Naive thymus-derived CD4-positive, alpha-beta T cell (primary cell): ENCODE data around the gene LDLRAD4. TPM values are rescaled to one million over a fixed set of nuclear protein-coding genes. Genes with fewer than 3 reads are reported as not detected.

Source experiments
- ATAC-seq: fragments of 150-1000 bp; cut with Tn5 transposase; 2 replicates; pipeline ENCODE4 v1.10.0; 2021; ENCODE audit warnings: mild to moderate bottlenecking, moderate library complexity
- CTCF ChIA-PET: fragments of 350-600 bp; sonication (Branson Sonifier 250); formaldehyde crosslinking; loops from one replicate; lab custom pipeline; 2021; ENCODE audit warnings: antibody characterized with exemption; lab: Charles Lee
- POLR2A ChIA-PET: fragments of 350-600 bp; sonication (Branson Sonifier 250); formaldehyde crosslinking; loops from one replicate; lab custom pipeline; 2021; ENCODE audit warnings: antibody characterized with exemption, inconsistent platforms; lab: Charles Lee
- DNase-seq, 9 donors: peaks; one replicate each; pipeline versions ENCODE4 v3.0.0 to v3.0.0-alpha.2; 2020 to 2022; ENCODE audit warnings: mixed read lengths in 1 of 9
- H3K27ac ChIP-seq: one replicate; pipeline ENCODE4 v1.7.0; 2013; ENCODE audit warnings: mild to moderate bottlenecking, low read depth, low read length, moderate library complexity
- H3K27me3 ChIP-seq, 2 donors: one replicate each; pipeline ENCODE4 v1.7.0; 2013; ENCODE audit warnings: low read length in 2 of 2, mild to moderate bottlenecking in 2 of 2, moderate library complexity in 2 of 2; ENCODE audit not compliant: control insufficient read depth in 2 of 2, insufficient read depth in 2 of 2
- H3K36me3 ChIP-seq, 3 experiments: 1 replicate in 2 of 3; 2 replicates in 1 of 3; pipeline ENCODE4 v1.7.0; 2013; ENCODE audit warnings: low read length in 3 of 3, mild to moderate bottlenecking in 3 of 3, moderate library complexity in 1 of 3; ENCODE audit not compliant: insufficient read depth in 3 of 3, control insufficient read depth in 2 of 3
- H3K4me1 ChIP-seq, 2 donors: one replicate each; pipeline ENCODE4 v1.7.0; 2013; ENCODE audit warnings: low read length in 2 of 2, mild to moderate bottlenecking in 2 of 2, moderate library complexity in 1 of 2; ENCODE audit not compliant: control insufficient read depth in 2 of 2, insufficient read depth in 2 of 2
- H3K4me3 ChIP-seq: 2 replicates; pipeline ENCODE4 v1.7.0; 2013; ENCODE audit warnings: mild to moderate bottlenecking, low read length
- H3K9me3 ChIP-seq, 3 experiments: 1 replicate in 2 of 3; 2 replicates in 1 of 3; pipeline ENCODE4 v1.7.0; 2013; ENCODE audit warnings: low read length in 3 of 3; ENCODE audit not compliant: control insufficient read depth in 2 of 3
- H3K27ac Mint-ChIP-seq, 9 donors: one replicate each; pipeline ENCODE4 v1.8.0; 2020 to 2022; ENCODE audit warnings: mixed read lengths in 9 of 9, mild to moderate bottlenecking in 8 of 9, moderate library complexity in 5 of 9, inconsistent platforms in 2 of 9
- H3K27me3 Mint-ChIP-seq, 5 donors: one replicate each; pipeline ENCODE4 v1.8.0; 2021 to 2022; ENCODE audit warnings: mixed read lengths in 5 of 5, mild to moderate bottlenecking in 1 of 5
- H3K36me3 Mint-ChIP-seq, 5 donors: one replicate each; pipeline ENCODE4 v1.8.0; 2020 to 2022; ENCODE audit warnings: mixed read lengths in 5 of 5, mild to moderate bottlenecking in 3 of 5, inconsistent platforms in 1 of 5
- H3K4me1 Mint-ChIP-seq, 7 donors: one replicate each; pipeline ENCODE4 v1.8.0; 2020 to 2022; ENCODE audit warnings: mixed read lengths in 7 of 7, mild to moderate bottlenecking in 3 of 7, inconsistent platforms in 1 of 7
- H3K4me3 Mint-ChIP-seq, 10 donors: one replicate each; pipeline ENCODE4 v1.8.0; 2020 to 2022; ENCODE audit warnings: mild to moderate bottlenecking in 10 of 10, mixed read lengths in 10 of 10, moderate library complexity in 6 of 10, inconsistent platforms in 2 of 10
- H3K9me3 Mint-ChIP-seq, 11 donors: one replicate each; pipeline ENCODE4 v1.8.0; 2020 to 2022; ENCODE audit warnings: mixed read lengths in 11 of 11, mild to moderate bottlenecking in 4 of 11, inconsistent platforms in 1 of 11, moderate library complexity in 1 of 11
- intact Hi-C, 2 donors: fragments of 100-400 bp; cut with micrococcal nuclease; formaldehyde crosslinking; loops; one replicate each; pipeline ENCODE4 v1.15.1; 2023
- polyA plus RNA-seq, 2 donors: library from polyadenylated mRNA; unstranded; fragments of 300-500 nt; fragmentation: Illumina TruSeq; gene quantifications; one replicate each; pipeline ENCODE4 v1.2.3, GENCODE V29; 2021
- total RNA-seq, 6 experiments: library from RNA in 5 of 6; stranded (reverse) in 5 of 6; gene quantifications; 1 replicate in 5 of 6; 2 replicates in 1 of 6; pipeline ENCODE4 v1.2.3 and lab custom pipeline; 2021 to 2026

Gene LDLRAD4
- total and polyA plus RNA-seq, 7 experiments from 2014 or later = 13.0 to 84.3 (median 53.7) TPM

DNA sequence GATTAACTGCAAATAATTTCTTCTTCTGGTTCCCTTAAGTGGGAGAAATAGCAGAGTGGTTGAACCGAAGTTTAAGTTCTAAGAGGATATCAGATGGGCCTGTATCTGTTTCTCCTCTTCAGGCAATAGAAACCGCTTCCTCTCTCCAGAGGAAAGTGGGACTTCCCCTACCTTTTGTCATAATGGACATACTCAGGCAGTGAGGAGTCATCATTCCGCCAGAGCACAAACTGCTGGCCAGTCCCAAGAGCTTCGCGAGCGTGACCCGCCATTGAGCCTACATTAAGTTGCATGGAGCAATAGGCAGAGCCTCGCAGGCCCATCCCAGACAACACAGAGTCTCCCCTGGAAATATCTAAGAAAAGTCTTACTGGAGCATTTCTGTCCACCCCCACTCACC lies 158.9 kb downstream of the LDLRAD4 start:
- Histone ChIP-seq H3K27ac (peak overlapping the region; percentile 83), H3K4me3 (peak overlapping the region; percentile 34), H3K36me3 (no peaks in the 10 kb centered on the region), H3K27me3 (no peaks in the 10 kb centered on the region), H3K4me1 (peaks cover 19 to 65% of the 10 kb centered on the region in 2 donors), H3K9me3 (no peaks in the 10 kb centered on the region)
- ATAC-seq = peak; percentile 8
- CTCF ChIA-PET = interaction anchor here (2.1 kb wide), 1 partner anchor 161 kb away, joined by 9 read pairs; no protein-coding TSS in a partner anchor
- peak overlapping the region; percentile 42 to 82 (median 69) for H3K4me3 Mint-ChIP-seq
- POLR2A ChIA-PET = interaction anchor here (0.7 to 1.6 kb wide), 5 partner anchors 13 to 104 kb away, joined by 3 to 5 read pairs (median 4); no protein-coding TSS in a partner anchor
- peak overlapping the region; percentile 92 to 99 (median 96) for H3K27ac Mint-ChIP-seq
- peaks cover 0 to 2% (median 0%) of the 10 kb centered on the region in 5 donors for H3K36me3 Mint-ChIP-seq
- intact Hi-C loops = loop anchor here in 1 of 2 donors (1.0 to 10.0 kb wide), 8 partner anchors 103 to 1525 kb away; partner anchors contain the start of genes CHMP1B, FAM210A, IMPA2 and RNMT
- peak in 2 of 9 donors; percentile 33 to 42 for DNase-seq
- H3K27me3 Mint-ChIP-seq = no peaks in the 10 kb centered on the region
- peaks cover 0 to 2% (median 0%) of the 10 kb centered on the region in 11 donors for H3K9me3 Mint-ChIP-seq
- peaks cover 33 to 87% (median 81%) of the 10 kb centered on the region in 7 donors for H3K4me1 Mint-ChIP-seq

DNA sequence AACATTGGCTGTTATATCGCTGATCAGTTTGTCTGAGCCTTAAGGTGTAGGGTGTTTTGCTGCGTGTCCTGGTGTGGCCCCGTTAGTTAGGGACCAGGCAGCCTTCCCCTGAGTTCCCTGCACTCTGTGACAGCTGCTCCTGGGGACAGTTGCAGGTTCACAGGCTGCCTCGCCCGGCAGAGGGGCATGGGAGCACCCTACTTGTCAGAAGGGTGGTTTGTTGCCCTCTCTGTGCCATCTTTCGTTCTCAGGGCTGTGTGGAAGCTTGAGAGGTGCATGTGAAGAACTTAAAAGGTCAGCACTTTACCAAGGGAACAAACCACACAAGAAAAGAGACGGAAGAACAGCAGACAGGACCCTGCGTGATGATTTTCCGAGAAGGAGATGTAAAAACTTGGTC lies 159.6 kb downstream of the LDLRAD4 start:
- Histone ChIP-seq H3K27me3 (no peaks in the 10 kb centered on the region), H3K27ac (peak overlapping the region; percentile 83), H3K4me1 (peaks cover 24 to 67% of the 10 kb centered on the region in 2 donors), H3K36me3 (no peaks in the 10 kb centered on the region), H3K9me3 (no peaks in the 10 kb centered on the region), H3K4me3 (no peak overlapping the region)
- Mint-ChIP-seq H3K4me3 (peak overlapping the region; percentile 3 to 81 (median 61)), H3K9me3 (peaks cover 0 to 2% (median 0%) of the 10 kb centered on the region in 11 donors), H3K4me1 (peaks cover 39 to 87% (median 81%) of the 10 kb centered on the region in 7 donors), H3K27ac (peak overlapping the region; percentile 92 to 99 (median 96)), H3K27me3 (no peaks in the 10 kb centered on the region), H3K36me3 (peaks cover 0 to 2% (median 0%) of the 10 kb centered on the region in 5 donors)
- CTCF ChIA-PET = interaction anchor here (0.6 kb wide), 1 partner anchor 88 kb away, joined by 3 read pairs; no protein-coding TSS in a partner anchor
- POLR2A ChIA-PET = interaction anchor here (0.6 to 1.6 kb wide), 3 partner anchors 12 to 160 kb away, joined by 3 to 4 read pairs (median 3); partner anchors contain the start of gene LDLRAD4
- DNase-seq (peak in 1 of 9 donors; percentile 13), ATAC-seq (no peak)
- intact Hi-C loops = loop anchor here in 1 of 2 donors (5.0 to 10.0 kb wide), 4 partner anchors 241 to 1526 kb away; partner anchors contain the start of genes CHMP1B, IMPA2 and SEH1L

DNA sequence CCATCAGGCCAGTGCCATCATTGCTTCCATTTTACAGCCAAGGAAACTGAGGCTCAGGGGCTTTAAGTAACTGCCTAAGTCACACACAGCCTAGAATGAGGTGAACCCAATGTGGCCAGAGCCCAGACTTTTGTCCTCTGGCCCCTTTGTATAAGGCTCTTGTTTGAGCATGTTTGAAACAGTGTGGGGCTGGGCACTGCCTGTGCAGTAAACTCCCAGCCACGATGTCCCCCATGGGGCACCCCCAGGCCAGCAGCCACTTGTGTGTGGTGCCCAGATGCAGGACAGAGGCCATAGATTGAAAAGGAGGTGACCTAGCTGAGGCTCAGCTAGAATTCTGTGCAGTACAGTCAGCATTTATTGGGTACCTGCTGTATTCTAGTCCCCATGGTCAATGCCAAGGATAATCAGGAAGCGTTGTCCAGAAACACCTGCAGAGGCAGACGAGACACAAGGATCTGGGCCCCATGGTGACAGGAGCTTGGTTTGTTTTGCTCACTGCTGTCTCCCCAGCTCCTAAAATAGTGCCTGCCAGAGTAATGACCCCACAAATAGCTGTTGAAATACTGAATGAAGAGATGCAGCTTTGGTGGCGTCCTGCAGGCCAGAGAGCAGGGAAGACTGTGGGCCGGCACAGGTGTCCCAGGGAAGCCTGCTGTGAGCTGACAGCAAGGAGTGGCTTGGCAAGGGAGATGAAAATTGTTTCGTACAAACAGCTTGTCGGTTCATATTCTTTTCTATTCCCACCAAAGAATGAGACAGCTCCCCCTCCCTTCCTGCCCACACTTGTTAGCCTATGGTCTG lies 160.7 kb downstream of the LDLRAD4 start:
- H3K27ac Mint-ChIP-seq = peak overlapping the region; percentile 59 to 99 (median 96)
- no peaks in the 10 kb centered on the region for H3K36me3 ChIP-seq
- ChIA-PET POLR2A (interaction anchor here (0.6 to 1.1 kb wide), 2 partner anchors 11 to 91 kb away, joined by 3 read pairs; no protein-coding TSS in a partner anchor), CTCF (no interaction called here)
- peaks cover 45 to 92% (median 85%) of the 10 kb centered on the region in 7 donors for H3K4me1 Mint-ChIP-seq
- H3K9me3 Mint-ChIP-seq = peaks cover 0 to 2% (median 0%) of the 10 kb centered on the region in 11 donors
- no peaks in the 10 kb centered on the region for H3K27me3 Mint-ChIP-seq
- ATAC-seq (no peak), DNase-seq (no peak)
- no peaks in the 10 kb centered on the region for H3K27me3 ChIP-seq
- intact Hi-C loops = loop anchor here in 1 of 2 donors (5.0 to 10.0 kb wide), 4 partner anchors 242 to 1527 kb away; partner anchors contain the start of genes CHMP1B, IMPA2 and SEH1L
- no peaks in the 10 kb centered on the region for H3K9me3 ChIP-seq
- H3K36me3 Mint-ChIP-seq = peaks cover 0 to 2% (median 0%) of the 10 kb centered on the region in 5 donors
- H3K4me3 ChIP-seq = no peak overlapping the region
- peaks cover 24 to 78% of the 10 kb centered on the region in 2 donors for H3K4me1 ChIP-seq
- peak overlapping the region in 4 of 10 donors; percentile 56 to 78 (median 73) for H3K4me3 Mint-ChIP-seq
- peak overlapping the region; percentile 83 for H3K27ac ChIP-seq

DNA sequence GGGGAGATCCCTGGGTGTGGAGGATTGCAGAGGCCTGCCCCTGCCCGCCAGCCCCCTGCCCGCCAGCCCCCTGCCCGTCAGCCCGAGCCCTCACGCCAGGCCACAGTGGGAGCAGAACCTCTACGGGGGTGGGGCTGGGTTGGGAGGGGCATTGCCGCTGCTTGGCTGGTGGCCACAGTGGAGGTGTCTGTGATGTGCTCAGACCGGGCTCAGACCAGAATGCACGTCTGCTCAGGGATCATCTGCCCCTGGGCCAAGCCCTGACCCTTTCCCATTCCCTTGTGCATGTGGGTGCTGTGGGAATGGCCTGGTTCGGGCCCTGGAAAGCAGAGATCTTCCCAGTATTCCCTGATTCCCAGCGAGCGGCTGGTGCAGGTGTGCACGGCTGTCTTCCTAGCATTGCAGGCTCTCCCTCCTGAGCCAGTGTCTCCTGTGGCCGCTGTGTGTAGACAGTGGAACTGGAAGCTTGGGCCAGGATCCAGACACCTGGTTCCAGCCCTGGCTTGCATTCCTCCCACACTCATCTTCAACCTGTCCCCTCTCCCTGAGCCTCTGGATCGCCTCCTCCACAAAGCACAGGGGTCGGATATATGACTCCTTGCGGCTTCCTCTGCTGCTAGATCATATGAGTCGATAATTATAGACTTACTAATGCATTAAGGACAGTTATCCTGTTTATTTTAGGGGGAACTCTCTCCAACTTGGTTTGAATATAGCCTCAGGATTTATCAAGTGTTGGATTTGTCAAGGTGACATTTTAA lies 161.6 kb downstream of the LDLRAD4 start:
- ChIA-PET POLR2A (interaction anchor here (0.6 kb wide), 1 partner anchor 92 kb away, joined by 3 read pairs; no protein-coding TSS in a partner anchor), CTCF (interaction anchor here (1.9 kb wide), 1 partner anchor 164 kb away, joined by 6 read pairs; no protein-coding TSS in a partner anchor)
- H3K9me3 ChIP-seq = no peaks in the 10 kb centered on the region
- H3K27ac ChIP-seq = no peak overlapping the region
- no peaks in the 10 kb centered on the region for H3K27me3 Mint-ChIP-seq
- ATAC-seq (no peak), DNase-seq (no peak)
- H3K36me3 ChIP-seq = no peaks in the 10 kb centered on the region
- no peaks in the 10 kb centered on the region for H3K27me3 ChIP-seq
- peaks cover 0 to 5% (median 0%) of the 10 kb centered on the region in 5 donors for H3K36me3 Mint-ChIP-seq
- peaks cover 49 to 95% (median 91%) of the 10 kb centered on the region in 7 donors for H3K4me1 Mint-ChIP-seq
- H3K9me3 Mint-ChIP-seq = peaks cover 0 to 2% (median 0%) of the 10 kb centered on the region in 11 donors
- H3K4me3 ChIP-seq = no peak overlapping the region
- H3K27ac Mint-ChIP-seq = peak overlapping the region; percentile 74 to 100 (median 99)
- intact Hi-C loops = loop anchor here (5.0 to 10.0 kb wide), 6 partner anchors 113 to 1528 kb away; partner anchors contain the start of genes CHMP1B (in 1 of the 2), IMPA2 (in 1 of the 2) and SEH1L (in 1 of the 2)
- peak overlapping the region in 7 of 10 donors; percentile 24 to 66 (median 40) for H3K4me3 Mint-ChIP-seq
- peaks cover 24 to 72% of the 10 kb centered on the region in 2 donors for H3K4me1 ChIP-seq

DNA sequence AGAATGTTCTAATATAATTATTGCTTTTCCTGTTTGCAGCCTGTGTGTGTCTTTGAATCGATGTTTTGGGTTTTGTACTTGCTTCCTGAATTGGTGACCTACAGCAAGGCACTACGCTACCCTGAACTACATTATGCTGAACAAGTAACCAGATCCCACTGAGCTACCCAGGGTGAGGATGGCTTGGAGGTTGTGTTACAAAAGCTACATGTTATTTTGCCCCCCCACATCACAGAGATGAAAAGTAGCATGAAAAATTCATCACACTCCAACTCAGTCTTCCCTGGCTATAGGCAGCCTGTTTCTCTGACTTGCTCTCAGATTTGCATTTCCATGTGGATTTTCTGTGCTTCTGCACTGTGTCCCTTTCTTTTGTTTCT lies 162.1 kb downstream of the LDLRAD4 start:
- no peaks in the 10 kb centered on the region for H3K36me3 ChIP-seq
- CTCF ChIA-PET = interaction anchor here (1.9 kb wide), 1 partner anchor 164 kb away, joined by 6 read pairs; no protein-coding TSS in a partner anchor
- intact Hi-C loops = loop anchor here in 1 of 2 donors (5.0 kb wide), 2 partner anchors 113 to 187 kb away; no protein-coding TSS in a partner anchor
- no peak for ATAC-seq
- Mint-ChIP-seq H3K27me3 (no peaks in the 10 kb centered on the region), H3K36me3 (peaks cover 0 to 5% (median 0%) of the 10 kb centered on the region in 5 donors), H3K4me3 (peak overlapping the region in 9 of 10 donors; percentile 11 to 66 (median 40)), H3K27ac (peak overlapping the region; percentile 74 to 100 (median 99)), H3K4me1 (peaks cover 43 to 94% (median 89%) of the 10 kb centered on the region in 7 donors), H3K9me3 (peaks cover 0 to 2% (median 0%) of the 10 kb centered on the region in 11 donors)
- peaks cover 24 to 66% of the 10 kb centered on the region in 2 donors for H3K4me1 ChIP-seq
- H3K27me3 ChIP-seq = no peaks in the 10 kb centered on the region
- H3K4me3 ChIP-seq = no peak overlapping the region
- no peak for DNase-seq
- no peaks in the 10 kb centered on the region for H3K9me3 ChIP-seq
- POLR2A ChIA-PET = interaction anchor here (0.6 kb wide), 1 partner anchor 10 kb away, joined by 3 read pairs; no protein-coding TSS in a partner anchor
- H3K27ac ChIP-seq = no peak overlapping the region
